NT2/D1 (cell line): ENCODE results near the gene ZNF8.

ENCODE experiments used
- SUZ12 ChIP-seq: IDR thresholded peaks from 2 replicates; pipeline ENCODE4 v1.6.1; 2011; ENCODE audit not compliant: insufficient read length, insufficient read depth; ENCODE audit errors: extremely low read depth
- YY1 ChIP-seq: IDR thresholded peaks from 2 replicates; pipeline ENCODE4 v1.6.1; 2011; ENCODE audit not compliant: insufficient read length, insufficient read depth
- ZNF274 ChIP-seq: IDR thresholded peaks from 2 replicates; pipeline ENCODE4 v1.6.1; 2011; ENCODE audit warnings: mild to moderate bottlenecking, low read depth, low read length

DNA sequence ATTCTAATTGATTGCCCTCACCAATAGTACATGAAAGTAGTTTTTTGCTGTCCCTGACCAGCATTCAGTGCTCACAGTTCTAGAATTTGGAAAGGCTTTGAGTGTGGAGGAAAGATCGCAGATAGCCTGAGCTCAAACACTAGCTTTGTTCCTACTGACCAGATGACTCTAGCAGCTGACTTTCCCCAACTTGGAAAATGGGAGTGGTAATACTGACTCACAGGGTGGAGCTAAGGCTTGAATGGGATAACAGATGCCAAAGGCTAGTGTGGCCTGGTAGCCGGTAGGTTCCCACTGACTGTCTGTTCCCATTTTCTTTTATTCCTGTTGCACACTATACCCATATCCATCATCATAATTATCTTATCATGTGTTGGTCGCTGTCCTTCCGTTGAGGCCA lies 51.7 kb downstream of the ZNF8 start:
- no peak for TF ChIP-seq YY1
- TF ChIP-seq ZNF274: no peak
- TF ChIP-seq SUZ12: no peak
